Activated T-helper 17 cell treated with anti-CD3 and anti-CD28 coated beads, Interleukin-2, amount 50 U/mL, for 72 hours (primary cell): ENCODE measurements around the gene JMY. TPM values are rescaled to one million over a fixed set of nuclear protein-coding genes. Genes with fewer than 3 reads are reported as not detected.

Experiments
- ATAC-seq: fragments of 150-1000 bp; cut with Tn5 transposase; replicated peaks from 2 replicates; pipeline ENCODE4 v1.10.0; 2021; ENCODE audit warnings: mild to moderate bottlenecking, moderate library complexity
- H3K27ac Mint-ChIP-seq: one replicate; pipeline ENCODE4 v1.8.0; 2022; ENCODE audit warnings: mixed read lengths
- H3K27me3 Mint-ChIP-seq: one replicate; pipeline ENCODE4 v1.8.0; 2022; ENCODE audit warnings: mixed read lengths
- H3K36me3 Mint-ChIP-seq: one replicate; pipeline ENCODE4 v1.8.0; 2022; ENCODE audit warnings: low read depth, mild to moderate bottlenecking, mixed read lengths
- H3K4me1 Mint-ChIP-seq: one replicate; pipeline ENCODE4 v1.8.0; 2022; ENCODE audit warnings: mixed read lengths
- H3K4me3 Mint-ChIP-seq: one replicate; pipeline ENCODE4 v1.8.0; 2022; ENCODE audit warnings: mild to moderate bottlenecking, mixed read lengths
- H3K9me3 Mint-ChIP-seq: one replicate; pipeline ENCODE4 v1.8.0; 2022; ENCODE audit warnings: mixed read lengths
- total RNA-seq, 2 donors: library from RNA; stranded (reverse); gene quantifications; one replicate each; pipeline ENCODE4 v1.2.3, GENCODE V29; 2022

JMY gene
- total RNA-seq, 2 donors from 2014 or later: 11.2 to 13.9 TPM

- peaks cover 77% of the 10 kb centered on the region for H3K36me3 Mint-ChIP-seq
- no peaks in the 10 kb centered on the region for H3K27me3 Mint-ChIP-seq
- H3K9me3 Mint-ChIP-seq: no peaks in the 10 kb centered on the region
- no peak for ATAC-seq
- no peaks in the 10 kb centered on the region for H3K4me1 Mint-ChIP-seq
- no peak overlapping the region for H3K27ac Mint-ChIP-seq
- H3K4me3 Mint-ChIP-seq: no peak overlapping the region
Measured at GRCh38 chr5:79295029-79295428, 59.1 kb downstream of the JMY start.

GRCh38 chr5:79297661-79298060 is 61.7 kb downstream of the JMY start:
- Mint-ChIP-seq H3K9me3 (no peaks in the 10 kb centered on the region), H3K36me3 (peaks cover 58% of the 10 kb centered on the region), H3K4me3 (no peak overlapping the region), H3K27me3 (no peaks in the 10 kb centered on the region), H3K4me1 (no peaks in the 10 kb centered on the region), H3K27ac (peak overlapping the region; percentile 23)
- no peak for ATAC-seq

- Mint-ChIP-seq H3K27me3 (no peaks in the 10 kb centered on the region), H3K4me3 (no peak overlapping the region), H3K36me3 (peaks cover 47% of the 10 kb centered on the region), H3K4me1 (no peaks in the 10 kb centered on the region), H3K27ac (no peak overlapping the region), H3K9me3 (no peaks in the 10 kb centered on the region)
- ATAC-seq: no peak
Measured at GRCh38 chr5:79301046-79301712, 65.2 kb downstream of the JMY start.

GRCh38 chr5:79302454-79302853 is 66.5 kb downstream of the JMY start:
- Mint-ChIP-seq H3K27ac (no peak overlapping the region), H3K27me3 (no peaks in the 10 kb centered on the region), H3K4me1 (no peaks in the 10 kb centered on the region), H3K36me3 (peaks cover 47% of the 10 kb centered on the region), H3K4me3 (no peak overlapping the region), H3K9me3 (no peaks in the 10 kb centered on the region)
- ATAC-seq: no peak

GRCh38 chr5:79305706-79306105 is 69.8 kb downstream of the JMY start:
- no peaks in the 10 kb centered on the region for H3K27me3 Mint-ChIP-seq
- H3K36me3 Mint-ChIP-seq: peaks cover 50% of the 10 kb centered on the region
- ATAC-seq: no peak
- no peaks in the 10 kb centered on the region for H3K9me3 Mint-ChIP-seq
- H3K27ac Mint-ChIP-seq: no peak overlapping the region
- no peaks in the 10 kb centered on the region for H3K4me1 Mint-ChIP-seq
- H3K4me3 Mint-ChIP-seq: no peak overlapping the region

- Mint-ChIP-seq H3K4me3 (no peak overlapping the region), H3K27ac (no peak overlapping the region), H3K36me3 (peaks cover 93% of the 10 kb centered on the region), H3K27me3 (no peaks in the 10 kb centered on the region), H3K4me1 (no peaks in the 10 kb centered on the region), H3K9me3 (no peaks in the 10 kb centered on the region)
- no peak for ATAC-seq
Measured at GRCh38 chr5:79318935-79319614, 83.1 kb downstream of the JMY start.

- H3K4me1 Mint-ChIP-seq: no peaks in the 10 kb centered on the region
- H3K9me3 Mint-ChIP-seq: no peaks in the 10 kb centered on the region
- no peak for ATAC-seq
- peaks cover under 1% of the 10 kb centered on the region for H3K36me3 Mint-ChIP-seq
- no peak overlapping the region for H3K4me3 Mint-ChIP-seq
- peaks cover 5% of the 10 kb centered on the region for H3K27me3 Mint-ChIP-seq
- no peak overlapping the region for H3K27ac Mint-ChIP-seq
Measured at GRCh38 chr5:79329453-79329852, 93.5 kb downstream of the JMY start.

- Mint-ChIP-seq H3K36me3 (no peaks in the 10 kb centered on the region), H3K9me3 (peaks cover 3% of the 10 kb centered on the region), H3K27me3 (peaks cover 5% of the 10 kb centered on the region), H3K4me3 (no peak overlapping the region), H3K27ac (no peak overlapping the region), H3K4me1 (no peaks in the 10 kb centered on the region)
- no peak for ATAC-seq
Measured at GRCh38 chr5:79330071-79330470, 94.1 kb downstream of the JMY start.

GRCh38 chr5:79333852-79334557 is 98.1 kb downstream of the JMY start:
- no peaks in the 10 kb centered on the region for H3K36me3 Mint-ChIP-seq
- H3K9me3 Mint-ChIP-seq: peaks cover 6% of the 10 kb centered on the region
- H3K4me1 Mint-ChIP-seq: no peaks in the 10 kb centered on the region
- no peak overlapping the region for H3K27ac Mint-ChIP-seq
- H3K27me3 Mint-ChIP-seq: peaks cover 5% of the 10 kb centered on the region
- no peak for ATAC-seq
- no peak overlapping the region for H3K4me3 Mint-ChIP-seq

- ATAC-seq: no peak
- Mint-ChIP-seq H3K4me3 (no peak overlapping the region), H3K27ac (no peak overlapping the region), H3K27me3 (no peaks in the 10 kb centered on the region), H3K36me3 (no peaks in the 10 kb centered on the region), H3K9me3 (no peaks in the 10 kb centered on the region), H3K4me1 (no peaks in the 10 kb centered on the region)
Measured at GRCh38 chr5:79346420-79346824, 110.5 kb downstream of the JMY start.

- H3K27me3 Mint-ChIP-seq: peaks cover 4% of the 10 kb centered on the region
- peak; percentile 18 for ATAC-seq
- H3K4me1 Mint-ChIP-seq: no peaks in the 10 kb centered on the region
- H3K27ac Mint-ChIP-seq: no peak overlapping the region
- no peaks in the 10 kb centered on the region for H3K36me3 Mint-ChIP-seq
- no peak overlapping the region for H3K4me3 Mint-ChIP-seq
- H3K9me3 Mint-ChIP-seq: no peaks in the 10 kb centered on the region
Measured at GRCh38 chr5:79349047-79349446, 113.1 kb downstream of the JMY start.

- Mint-ChIP-seq H3K4me3 (no peak overlapping the region), H3K27me3 (peaks cover 4% of the 10 kb centered on the region), H3K9me3 (no peaks in the 10 kb centered on the region), H3K36me3 (no peaks in the 10 kb centered on the region), H3K27ac (no peak overlapping the region), H3K4me1 (no peaks in the 10 kb centered on the region)
- ATAC-seq: no peak
Measured at GRCh38 chr5:79349881-79350280, 114.0 kb downstream of the JMY start.

GRCh38 chr5:79357398-79357797 is 121.5 kb downstream of the JMY start:
- peaks cover 14% of the 10 kb centered on the region for H3K27me3 Mint-ChIP-seq
- no peaks in the 10 kb centered on the region for H3K36me3 Mint-ChIP-seq
- no peak for ATAC-seq
- H3K4me3 Mint-ChIP-seq: no peak overlapping the region
- H3K4me1 Mint-ChIP-seq: no peaks in the 10 kb centered on the region
- H3K27ac Mint-ChIP-seq: no peak overlapping the region
- no peaks in the 10 kb centered on the region for H3K9me3 Mint-ChIP-seq
